HepG2 (cell line): ENCODE measurements around the gene KCTD8. TPM values are rescaled to one million over a fixed set of nuclear protein-coding genes. Genes with fewer than 3 reads are reported as not detected.

Experiments used
- ATAC-seq: fragments of 200-7000 bp; cut with Tn5 transposase; 3 replicates; pipeline ENCODE4 v1.9.1; 2020; ENCODE audit warnings: mild to moderate bottlenecking, moderate library complexity
- BruUV-seq: library from RNA; stranded (reverse); fragments of 400-500 nt; replicated peaks from 2 replicates; lab custom pipeline; 2021; lab: Mats Ljungman, UMichigan
- CTCF ChIA-PET: fragments of 300-600 bp; formaldehyde crosslinking; extraction: SDS; loops from one replicate; lab custom pipeline; 2021; ENCODE audit warnings: low total read pairs, inconsistent platforms, low intra/inter-chr PET ratio; lab: Yijun Ruan, JAX
- POLR2A ChIA-PET: fragments of 350-600 bp; sonication (Branson Sonifier 250); formaldehyde crosslinking; loops from one replicate; lab custom pipeline; 2020; ENCODE audit warnings: antibody characterized with exemption, inconsistent platforms; lab: Yijun Ruan, JAX
- DNase-seq: peaks from one replicate; pipeline ENCODE4 v3.0.0-alpha.2; 2015; ENCODE audit warnings: low spot score
- FAIRE-seq: peaks from 3 replicates; lab custom pipeline; 2011; peaks lifted over from hg19 to GRCh38; lab: Jason Lieb, UNC
- H2AFZ ChIP-seq: one replicate; pipeline ENCODE4 v1.6.1; 2011; ENCODE audit warnings: low read length, inconsistent platforms
- H3K27ac ChIP-seq: fragments of 300-600 bp; 3 replicates; pipeline ENCODE4 v1.8.0; 2011; ENCODE audit warnings: mixed run types, mild to moderate bottlenecking, mixed read lengths, low read length, inconsistent platforms; ENCODE audit not compliant: insufficient read depth; ENCODE audit errors: extremely low read length
- H3K27me3 ChIP-seq, 2 experiments: fragments of 200-600 bp in 1 of 2; 2 replicates in 1 of 2; 3 replicates in 1 of 2; pipeline versions ENCODE4 v1.6.0 to v1.8.0; 2011; ENCODE audit warnings: low read length in 2 of 2, mild to moderate bottlenecking in 2 of 2, moderate library complexity in 2 of 2, inconsistent platforms in 1 of 2; ENCODE audit not compliant: insufficient read depth in 2 of 2, control insufficient read depth in 1 of 2
- H3K36me3 ChIP-seq, 2 experiments: fragments of 200-600 bp in 1 of 2; replicated peaks in 1 of 2; 2 replicates in 1 of 2; 3 replicates in 1 of 2; pipeline versions ENCODE4 v1.5.1 to v1.8.0; 2011; ENCODE audit warnings: low read length in 2 of 2, inconsistent platforms in 1 of 2; ENCODE audit not compliant: insufficient read depth in 2 of 2, control insufficient read depth in 1 of 2
- H3K4me1 ChIP-seq: 2 replicates; pipeline ENCODE4 v1.5.1; 2012; ENCODE audit warnings: low read length, inconsistent platforms; ENCODE audit not compliant: insufficient read depth
- H3K4me2 ChIP-seq: 2 replicates; pipeline ENCODE4 v1.6.0; 2011; ENCODE audit warnings: low read depth, low read length, inconsistent platforms
- H3K4me3 ChIP-seq, 3 experiments: fragments of 200-600 bp in 1 of 3; sonication (generic), shearing (Covaris generic) in 1 of 3; replicated peaks in 1 of 3; 2 replicates each; pipeline ENCODE4 v1.5.1; 2011 to 2016; ENCODE audit warnings: low read length in 3 of 3, inconsistent platforms in 2 of 3, low read depth in 2 of 3, mild to moderate bottlenecking in 2 of 3, control low read depth in 1 of 3, mixed read lengths in 1 of 3; ENCODE audit not compliant: insufficient read depth in 1 of 3
- H3K79me2 ChIP-seq: one replicate; pipeline ENCODE4 v1.6.1; 2011; ENCODE audit warnings: low read length, inconsistent platforms; ENCODE audit not compliant: insufficient read depth
- H3K9ac ChIP-seq: 2 replicates; pipeline ENCODE4 v1.6.0; 2011; ENCODE audit warnings: mild to moderate bottlenecking, low read depth, low read length, inconsistent platforms; ENCODE audit not compliant: insufficient read depth
- H3K9me3 ChIP-seq: 2 replicates; pipeline ENCODE4 v1.5.1; 2012; ENCODE audit warnings: mild to moderate bottlenecking, low read length
- H4K20me1 ChIP-seq: 2 replicates; pipeline ENCODE4 v1.6.0; 2011; ENCODE audit warnings: inconsistent platforms, mild to moderate bottlenecking, low read length, moderate library complexity; ENCODE audit not compliant: insufficient read depth
- MEF2D ChIP-seq: sonication (generic); formaldehyde crosslinking; IDR thresholded peaks from 2 replicates; pipeline ENCODE4 v1.5.1; 2020; ENCODE audit warnings: mild to moderate bottlenecking, missing genetic modification reagents
- NFIC ChIP-seq: IDR thresholded peaks from 2 replicates; pipeline ENCODE4 v1.6.1; 2012; ENCODE audit warnings: mild to moderate bottlenecking, low read length, inconsistent platforms
- RFX1 ChIP-seq: fragments of 450-650 bp; IDR thresholded peaks from 2 replicates; pipeline ENCODE4 v1.6.1; 2017
- SOX5 ChIP-seq: IDR thresholded peaks from 2 replicates; pipeline ENCODE4 v1.6.1; 2016; ENCODE audit warnings: borderline replicate concordance
- TBL1XR1 ChIP-seq: fragments of 150-350 bp; IDR thresholded peaks from 2 replicates; pipeline ENCODE4 v1.6.1; 2014; ENCODE audit warnings: borderline replicate concordance, low read length; ENCODE audit not compliant: partially characterized antibody
- ZNF460 ChIP-seq: sonication (generic); formaldehyde crosslinking; IDR thresholded peaks from 2 replicates; pipeline ENCODE4 v1.5.1; 2020; ENCODE audit warnings: missing genetic modification reagents, mild to moderate bottlenecking, borderline replicate concordance
- ZNF562 ChIP-seq: sonication (generic); formaldehyde crosslinking; IDR thresholded peaks from 2 replicates; pipeline ENCODE4 v1.8.0; 2022; ENCODE audit warnings: missing genetic modification reagents, borderline replicate concordance
- ZNF687 ChIP-seq: sonication (generic); formaldehyde crosslinking; IDR thresholded peaks from 2 replicates; pipeline ENCODE4 v1.5.1; 2020; ENCODE audit warnings: mild to moderate bottlenecking, missing genetic modification reagents, moderate library complexity
- WGBS: methylation state at CpG from one replicate; pipeline ENCODE4 v1.1.6; 2017; ENCODE audit warnings: low lambda C conversion rate; 5-methylcytosine and 5-hydroxymethylcytosine counted together
- in situ Hi-C: cut with HindIII; loops from 2 replicates; pipeline ENCODE4 v1.10.0; 2017; ENCODE audit warnings: low pct_unique_long_range_greater_than_20kb; ENCODE audit not compliant: extremely low pct_ligation_motif_present
- intact Hi-C: fragments of 100-400 bp; cut with micrococcal nuclease; formaldehyde crosslinking; loops from one replicate; pipeline ENCODE4 v1.10.0; 2022; ENCODE audit not compliant: unreplicated experiment
- polyA plus RNA-seq, 8 experiments: library from polyadenylated mRNA; depleted of rRNA in 3 of 8; stranded (reverse) in 7 of 8; unstranded in 1 of 8; fragments of >200 nt; fragmentation: Illumina TruSeq in 4 of 8; extraction: Trizol in 4 of 8; gene quantifications; 2 replicates each; pipeline versions ENCODE4 v1.2.1 to v1.2.3, GENCODE V29; 2011 to 2016; ENCODE audit warnings: low read depth in 4 of 8, missing spikeins in 1 of 8, mixed read lengths in 1 of 8; ENCODE audit not compliant: insufficient read depth in 1 of 8
- total RNA-seq, 5 experiments: library from RNA; depleted of rRNA; stranded (reverse); fragments of >200 nt; fragmentation: Illumina TruSeq; extraction: Trizol; gene quantifications; 2 replicates each; pipeline ENCODE4 v1.2.3, GENCODE V29; 2016; ENCODE audit warnings: low read depth in 1 of 5

Gene KCTD8
- total and polyA plus RNA-seq, 2 of the 13 experiments (the other 11 are each of a cell fraction or from before 2014, with no cell fraction given): not detected

GRCh38 chr4:44279066-44279465 is 169.5 kb downstream of the KCTD8 start:
- H3K4me2 ChIP-seq: no peak overlapping the region
- 0% methylated on average over 1 of the region's 1 CpG for WGBS
- intact Hi-C loops (no loop called here), in situ Hi-C loops (no loop called here)
- no peaks in the 10 kb centered on the region for H3K79me2 ChIP-seq
- no TSS peak for BruUV-seq
- no peaks in the 10 kb centered on the region for H4K20me1 ChIP-seq
- peaks cover 43% of the 10 kb centered on the region for H3K9me3 ChIP-seq
- H3K27me3 ChIP-seq: no peaks in the 10 kb centered on the region; a peak in 1 of 5 replicates
- ChIA-PET CTCF (no interaction called here), POLR2A (no interaction called here)
- FAIRE-seq: no peak
- H3K4me3 ChIP-seq: no peak overlapping the region
- H3K4me1 ChIP-seq: no peaks in the 10 kb centered on the region
- H3K36me3 ChIP-seq: no peaks in the 10 kb centered on the region
- H3K27ac ChIP-seq: no peak overlapping the region
- no peak overlapping the region for H3K9ac ChIP-seq
- TF ChIP-seq ZNF460 (CRISPR knock-in tag): no peak
- TF ChIP-seq NFIC: no peak
- TF ChIP-seq RFX1: no peak
- TF ChIP-seq MEF2D (CRISPR knock-in tag): no peak
- TF ChIP-seq ZNF687 (CRISPR knock-in tag): no peak
- TF ChIP-seq TBL1XR1: no peak
- TF ChIP-seq SOX5: no peak
- no peak for TF ChIP-seq ZNF562 (CRISPR knock-in tag)
- ATAC-seq: no peak
- no peak overlapping the region for H2AFZ ChIP-seq
- no peak for DNase-seq
